GM18867 (cell line): ENCODE measurements around the gene ERF.
A peak's percentile ranks its signal among the peaks of the same experiment; 100 is the strongest.

Source experiments
- ATAC-seq: cut with Tn5 transposase; IDR thresholded peaks from one replicate; pipeline ENCODE4 v1.9.1; 2021; ENCODE audit warnings: mild to moderate bottlenecking, moderate library complexity; ENCODE audit not compliant: unreplicated experiment

The ERF gene

DNA sequence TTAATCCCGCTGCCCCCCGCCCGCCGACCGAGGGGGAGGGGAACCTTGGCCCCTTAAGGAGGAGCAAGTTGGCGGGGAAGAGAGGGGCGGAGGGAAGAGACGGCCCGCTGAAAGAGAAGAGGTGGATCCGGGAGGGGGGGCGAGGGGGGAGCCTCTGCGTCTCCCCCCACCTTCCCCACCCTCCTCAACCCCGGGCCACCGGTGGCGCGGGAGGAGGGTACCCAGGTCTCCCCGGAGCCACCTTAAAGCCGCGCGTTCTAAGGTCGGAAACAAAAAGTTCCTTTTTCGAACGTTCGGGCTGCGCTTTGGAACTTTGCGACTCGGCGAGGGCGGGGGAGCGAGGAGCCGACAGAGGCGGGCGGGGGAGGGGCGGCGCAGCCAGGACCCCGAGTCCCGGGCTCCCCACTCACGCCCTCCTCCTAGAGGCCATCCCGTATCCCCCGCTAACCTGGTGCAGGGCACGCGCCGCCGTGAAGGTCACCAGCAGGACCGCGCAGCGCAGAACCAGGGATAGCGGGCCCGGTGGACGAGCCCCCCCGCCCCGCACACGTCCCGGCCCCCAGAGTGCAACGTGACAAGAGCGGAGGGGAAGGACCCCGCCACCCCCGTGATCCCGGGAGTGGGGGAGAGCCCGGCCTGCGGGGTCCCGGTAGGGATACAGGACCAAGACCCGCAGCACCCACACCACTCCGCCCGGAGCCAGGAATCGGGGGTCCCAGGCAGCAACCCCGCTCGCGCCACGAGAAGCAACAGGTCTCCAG lies 659 bp downstream of the ERF start:
- peak; percentile 32 for ATAC-seq

GRCh38 chr19:42253245-42254088 lies 1.5 kb downstream of the ERF start:
- ATAC-seq: peak; percentile 21

DNA sequence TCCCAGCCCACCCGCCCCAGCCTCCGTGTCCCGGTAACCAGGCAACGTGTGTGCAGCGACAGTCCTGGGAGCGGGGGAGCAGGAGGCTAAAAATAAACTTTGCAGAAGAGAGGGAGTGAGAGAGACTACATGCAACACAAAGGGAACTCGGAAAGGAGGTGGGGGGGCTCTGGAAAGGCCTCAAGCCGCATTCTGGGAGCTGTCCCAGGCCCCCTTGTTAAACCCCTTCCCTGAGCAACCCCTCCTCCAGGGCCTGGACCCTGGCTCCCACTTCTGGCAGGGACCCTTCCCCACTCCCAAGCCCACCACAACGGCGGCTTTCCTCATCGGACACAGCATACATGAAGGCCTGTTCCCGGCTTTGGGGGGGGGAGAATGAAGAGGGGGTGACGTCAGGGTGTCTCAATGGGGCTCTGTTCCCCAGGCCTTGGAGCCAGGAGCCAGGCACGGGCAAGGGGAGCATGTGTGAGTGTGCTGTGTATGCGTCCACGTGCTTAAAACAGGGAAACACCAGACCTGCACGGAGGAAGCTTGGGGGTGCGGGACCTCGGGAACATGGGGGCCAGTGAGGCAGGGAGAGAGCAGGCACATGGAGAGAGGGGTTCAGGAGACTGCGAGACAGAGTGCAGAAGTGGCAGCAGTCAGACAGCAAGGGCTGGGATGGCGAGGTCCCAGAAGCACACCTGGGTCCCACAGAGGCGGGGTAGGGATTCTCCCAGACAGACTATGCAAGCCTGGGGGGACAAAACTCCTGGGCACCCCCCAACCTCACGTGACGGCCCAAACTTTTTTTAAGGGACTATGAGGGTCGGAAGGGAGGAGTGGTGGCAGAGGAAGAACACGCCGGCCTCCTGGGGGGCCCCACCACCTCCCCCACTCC lies 2.3 kb downstream of the ERF start:
- ATAC-seq: no peak

GRCh38 chr19:42251572-42252358 lies 3.2 kb downstream of the ERF start:
- no peak for ATAC-seq

- no peak for ATAC-seq
Measured at GRCh38 chr19:42250666-42251531, 4.0 kb downstream of the ERF start.

DNA sequence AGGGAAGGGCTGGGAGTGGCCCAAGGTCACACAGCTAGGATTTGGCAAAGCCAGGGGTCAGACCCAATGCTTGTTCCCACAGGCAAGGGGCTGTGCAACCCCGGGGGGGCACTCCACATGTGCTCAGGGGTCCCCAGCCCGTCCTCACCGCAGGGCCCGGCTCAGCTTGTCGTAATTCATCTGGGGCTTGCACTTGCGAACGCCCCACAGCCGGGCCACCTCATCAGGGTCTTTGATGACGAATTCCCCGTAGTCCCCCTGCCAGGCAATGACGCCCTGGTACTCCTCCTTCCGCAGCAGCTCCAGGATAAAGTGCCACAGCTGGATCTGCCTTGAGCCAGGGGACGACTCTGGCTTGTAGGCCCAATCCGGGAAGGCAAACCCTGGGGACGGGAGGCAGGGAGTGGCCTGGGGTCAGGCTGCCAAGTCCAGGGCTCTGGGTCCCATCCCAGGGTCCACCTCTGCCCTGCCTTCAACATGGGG lies 4.7 kb downstream of the ERF start:
- no peak for ATAC-seq

GRCh38 chr19:42249769-42250168 lies 5.2 kb downstream of the ERF start:
- ATAC-seq: no peak

- ATAC-seq: no peak
Measured at GRCh38 chr19:42249149-42249750, 5.7 kb downstream of the ERF start.

- ATAC-seq: no peak
Measured at GRCh38 chr19:42248270-42249148, 6.4 kb downstream of the ERF start.

DNA sequence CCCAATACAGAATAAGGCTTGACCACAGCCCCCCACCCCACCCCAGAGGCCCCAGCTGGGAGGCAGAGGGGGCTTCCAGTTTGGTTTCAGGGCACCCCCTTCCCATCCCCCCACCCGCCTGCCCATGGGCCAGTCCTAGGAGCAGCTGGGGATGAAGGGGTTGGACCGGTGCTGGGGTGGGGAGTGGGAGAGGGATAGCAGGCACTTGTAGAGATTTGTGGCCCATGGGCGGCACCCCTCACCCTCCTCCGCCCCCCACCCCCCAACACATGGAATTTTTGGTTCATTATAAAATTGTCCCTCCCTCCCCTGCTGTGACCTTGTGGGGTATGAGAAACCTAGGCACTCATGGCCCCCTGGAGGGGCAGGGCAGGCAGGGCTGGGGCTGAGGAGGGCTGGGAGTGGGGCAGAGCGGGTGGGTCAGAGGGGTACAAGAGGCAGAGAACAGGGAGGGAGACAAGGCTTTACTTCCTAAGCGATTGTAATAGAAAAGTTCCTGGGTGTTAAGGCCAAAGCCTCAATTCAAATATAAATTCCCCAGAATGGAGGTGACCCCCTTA lies 7.2 kb downstream of the ERF start:
- ATAC-seq: no peak

- ATAC-seq: no peak
Measured at GRCh38 chr19:42246922-42247639, 7.8 kb downstream of the ERF start.

GRCh38 chr19:42246143-42246921 lies 8.6 kb downstream of the ERF start:
- no peak for ATAC-seq

GRCh38 chr19:42245231-42245630 lies 9.7 kb downstream of the ERF start:
- no peak for ATAC-seq

GRCh38 chr19:42244347-42245220 lies 10.3 kb downstream of the ERF start:
- ATAC-seq: peak; percentile 33
